Measurements from ENCODE around the gene PTPRE. TPM values are rescaled to one million over a fixed set of nuclear protein-coding genes. Genes with fewer than 3 reads are reported as not detected.

The PTPRE gene
- total RNA-seq, 2 donors from 2014 or later, result 6.5 to 8.9 TPM

- Histone ChIP-seq H3K27ac (no peak overlapping the region), H3K27me3 (no peaks in the 10 kb centered on the region), H3K4me1 (no peaks in the 10 kb centered on the region), H3K36me3 (replicated peaks in 1 of 2; ENCODE audit: insufficient read depth in 1 of 2, low read depth in 2 of 2) (no peaks in the 10 kb centered on the region), H3K9me3 (no peaks in the 10 kb centered on the region), H3K4me3 (no peak overlapping the region)
- 58 to 63% methylated on average over 11 to 17 of the region's 17 CpGs for WGBS, 2 donors
- TF ChIP-seq CTCF (IDR thresholded peaks at IDR 0.05) (no peak), POLR2A (IDR thresholded peaks at IDR 0.05) (no peak)
- intact Hi-C loops (cut with DNase I), result no loop called here
- DNase-seq (no peak), ATAC-seq (no peak)
Measured at GRCh38 chr10:128070721-128071416, 164.0 kb downstream of the PTPRE start.

GRCh38 chr10:128071417-128071782, 164.5 kb downstream of the PTPRE start:
- WGBS, 2 donors, result 47 to 59% methylated on average over 9 of the region's 9 CpGs
- H3K27ac ChIP-seq, result no peak overlapping the region
- H3K36me3 ChIP-seq (replicated peaks in 1 of 2; ENCODE audit: insufficient read depth in 1 of 2, low read depth in 2 of 2), result no peaks in the 10 kb centered on the region
- no peaks in the 10 kb centered on the region for H3K27me3 ChIP-seq
- ATAC-seq, result no peak
- no peak overlapping the region for H3K4me3 ChIP-seq
- intact Hi-C loops (cut with DNase I), result no loop called here
- no peak for DNase-seq
- H3K9me3 ChIP-seq, result no peaks in the 10 kb centered on the region
- no peaks in the 10 kb centered on the region for H3K4me1 ChIP-seq
- TF ChIP-seq CTCF (IDR thresholded peaks at IDR 0.05) (no peak), POLR2A (IDR thresholded peaks at IDR 0.05) (no peak)

GRCh38 chr10:128072046-128072445, 165.1 kb downstream of the PTPRE start:
- intact Hi-C loops (cut with DNase I), result no loop called here
- H3K4me1 ChIP-seq, result no peaks in the 10 kb centered on the region
- no peaks in the 10 kb centered on the region for H3K27me3 ChIP-seq
- H3K4me3 ChIP-seq, result no peak overlapping the region
- no peak for ATAC-seq
- H3K27ac ChIP-seq, result no peak overlapping the region
- 38 to 42% methylated on average over 6 of the region's 6 CpGs for WGBS, 2 donors
- H3K9me3 ChIP-seq, result no peaks in the 10 kb centered on the region
- no peak for DNase-seq
- H3K36me3 ChIP-seq (replicated peaks in 1 of 2; ENCODE audit: insufficient read depth in 1 of 2, low read depth in 2 of 2), result no peaks in the 10 kb centered on the region
- TF ChIP-seq CTCF (IDR thresholded peaks at IDR 0.05) (no peak), POLR2A (IDR thresholded peaks at IDR 0.05) (no peak)

GRCh38 chr10:128072941-128073645, 166.2 kb downstream of the PTPRE start:
- Histone ChIP-seq H3K27me3 (peaks cover 0 to 3% of the 10 kb centered on the region in 2 donors), H3K4me1 (no peaks in the 10 kb centered on the region), H3K4me3 (no peak overlapping the region), H3K36me3 (replicated peaks in 1 of 2; ENCODE audit: insufficient read depth in 1 of 2, low read depth in 2 of 2) (no peaks in the 10 kb centered on the region), H3K27ac (no peak overlapping the region), H3K9me3 (no peaks in the 10 kb centered on the region)
- no peak for TF ChIP-seq CTCF (IDR thresholded peaks at IDR 0.05)
- no peak for TF ChIP-seq POLR2A (IDR thresholded peaks at IDR 0.05)
- WGBS, 2 donors, result 70% methylated on average over 14 of the region's 14 CpGs
- intact Hi-C loops (cut with DNase I), result no loop called here
- no peak for DNase-seq
- no peak for ATAC-seq

Data from body of pancreas (tissue), 4 donors.